Dendritic cell treated with granulocyte-macrophage colony-stimulating factor and Interleukin-4, amounts not matched to agents 40 ng/mL and 50 ng/mL, for 4 days (primary cell): ENCODE data around the gene TMEM69.
"Not testable (repeated sequence)": the region's sequence is repeated elsewhere in the genome, so short reads cannot be mapped to it uniquely, and the experiment has no call there.

Experiments
- H3K27ac Mint-ChIP-seq: one replicate; pipeline ENCODE4 v1.8.0; 2022; ENCODE audit warnings: mild to moderate bottlenecking, mixed read lengths
- H3K27me3 Mint-ChIP-seq: one replicate; pipeline ENCODE4 v1.8.0; 2022; ENCODE audit warnings: mild to moderate bottlenecking, mixed read lengths
- H3K36me3 Mint-ChIP-seq: one replicate; pipeline ENCODE4 v1.8.0; 2022; ENCODE audit warnings: low read depth, mixed read lengths
- H3K4me1 Mint-ChIP-seq: one replicate; pipeline ENCODE4 v1.8.0; 2022; ENCODE audit warnings: low read depth, mixed read lengths
- H3K4me3 Mint-ChIP-seq: one replicate; pipeline ENCODE4 v1.8.0; 2022; ENCODE audit warnings: mild to moderate bottlenecking, moderate library complexity, mixed read lengths
- H3K9me3 Mint-ChIP-seq: one replicate; pipeline ENCODE4 v1.8.0; 2022; ENCODE audit warnings: mixed read lengths
- intact Hi-C: fragments of 100-400 bp; cut with micrococcal nuclease; formaldehyde crosslinking; loops from one replicate; pipeline ENCODE4 v1.15.0; 2022

The TMEM69 gene

GRCh38 chr1:45730780-45731319, 42.9 kb downstream of the TMEM69 start:
- no peaks in the 10 kb centered on the region for H3K36me3 Mint-ChIP-seq
- no peaks in the 10 kb centered on the region for H3K9me3 Mint-ChIP-seq
- peaks cover 3% of the 10 kb centered on the region for H3K27me3 Mint-ChIP-seq
- H3K4me3 Mint-ChIP-seq: no peak overlapping the region
- no peaks in the 10 kb centered on the region for H3K4me1 Mint-ChIP-seq
- no peak overlapping the region for H3K27ac Mint-ChIP-seq
- intact Hi-C loops: no loop called here

GRCh38 chr1:45739137-45739536, 51.2 kb downstream of the TMEM69 start:
- Mint-ChIP-seq H3K27ac (no peak overlapping the region), H3K27me3 (no peaks in the 10 kb centered on the region), H3K4me3 (no peak overlapping the region), H3K9me3 (no peaks in the 10 kb centered on the region), H3K36me3 (no peaks in the 10 kb centered on the region), H3K4me1 (no peaks in the 10 kb centered on the region)
- intact Hi-C loops: no loop called here

- H3K9me3 Mint-ChIP-seq, H3K4me1 Mint-ChIP-seq, intact Hi-C loops, H3K27me3 Mint-ChIP-seq, H3K27ac Mint-ChIP-seq, H3K36me3 Mint-ChIP-seq, H3K4me3 Mint-ChIP-seq: not testable (repeated sequence)
Observed at GRCh38 chr1:45739641-45740156, 51.7 kb downstream of the TMEM69 start.
